SU-DHL-6 (cell line): ENCODE data around the gene TANGO2.

Experiments
- H2AFZ ChIP-seq: fragments of 200-600 bp; sonication (generic); 2 replicates; pipeline ENCODE4 v1.6.1; 2014; ENCODE audit warnings: low read depth, mild to moderate bottlenecking, moderate library complexity, mixed read lengths, antibody characterized with exemption, low read length; ENCODE audit not compliant: severe bottlenecking
- H3F3A ChIP-seq: fragments of 200-600 bp; shearing (Covaris generic); 2 replicates; pipeline ENCODE4 v1.6.0; 2016; ENCODE audit warnings: antibody characterized with exemption, mild to moderate bottlenecking; ENCODE audit not compliant: insufficient read depth
- H3K27ac ChIP-seq: fragments of 200-600 bp; sonication (generic); 2 replicates; pipeline ENCODE4 v1.5.1; 2016; ENCODE audit warnings: low read depth, mild to moderate bottlenecking, low read length, moderate library complexity, mixed read lengths
- H3K27me3 ChIP-seq: fragments of 200-600 bp; sonication (generic), shearing (Covaris generic); 2 replicates; pipeline ENCODE4 v1.6.0; 2014; ENCODE audit warnings: mild to moderate bottlenecking, low read length
- H3K36me3 ChIP-seq: fragments of 200-600 bp; sonication (generic); 2 replicates; pipeline ENCODE4 v1.6.1; 2014; ENCODE audit warnings: mild to moderate bottlenecking, low read length, mixed read lengths
- H3K4me2 ChIP-seq: fragments of 300-600, 200-600 bp; shearing (Covaris generic), sonication (generic); 2 replicates; pipeline ENCODE4 v1.6.0; 2014; ENCODE audit warnings: low read length, low read depth, mild to moderate bottlenecking; ENCODE audit not compliant: poor library complexity, severe bottlenecking
- H3K4me3 ChIP-seq: fragments of 200-600 bp; sonication (generic); 2 replicates; pipeline ENCODE4 v1.5.1; 2014; ENCODE audit warnings: antibody characterized with exemption, low read length, mild to moderate bottlenecking, mixed read lengths; ENCODE audit not compliant: insufficient read depth, poor library complexity, severe bottlenecking
- H3K79me2 ChIP-seq: fragments of 200-600 bp; sonication (generic); 2 replicates; pipeline ENCODE4 v1.6.1; 2014; ENCODE audit warnings: mild to moderate bottlenecking, low read length, moderate library complexity; ENCODE audit not compliant: insufficient read depth
- H3K9ac ChIP-seq: fragments of 200-600 bp; sonication (generic); 2 replicates; pipeline ENCODE4 v1.7.0; 2014; ENCODE audit warnings: mild to moderate bottlenecking, low read length
- H3K9me2 ChIP-seq: fragments of 200-600 bp; sonication (generic); replicated peaks from 2 replicates; pipeline ENCODE4 v1.6.1; 2014; ENCODE audit warnings: low read length; ENCODE audit not compliant: insufficient read depth
- H3K9me3 ChIP-seq: fragments of 200-600 bp; sonication (generic); 2 replicates; pipeline ENCODE4 v1.6.1; 2014; ENCODE audit warnings: low read length, mixed read lengths; ENCODE audit not compliant: insufficient read depth
- H4K20me1 ChIP-seq: fragments of 200-600 bp; sonication (generic); 2 replicates; pipeline ENCODE4 v1.6.1; 2014; ENCODE audit warnings: low read depth, mild to moderate bottlenecking, antibody characterized with exemption, low read length, moderate library complexity, mixed read lengths
- EZH2phosphoT487 ChIP-seq: fragments of 200-600 bp; sonication (generic), shearing (Covaris generic); conservative IDR thresholded peaks from 2 replicates; pipeline ENCODE4 v1.6.1; 2018; ENCODE audit warnings: mild to moderate bottlenecking, antibody characterized with exemption, low read length, moderate library complexity, mixed read lengths
- TF ChIP-seq, protein P1 (sequence below): fragments of 200-600 bp; sonication (generic); IDR thresholded peaks from one replicate; pipeline ENCODE4 v1.5.1; 2017; ENCODE audit warnings: antibody characterized with exemption, mild to moderate bottlenecking, low read length, moderate library complexity; ENCODE audit not compliant: insufficient read depth, poor library complexity, severe bottlenecking

Gene TANGO2

DNA sequence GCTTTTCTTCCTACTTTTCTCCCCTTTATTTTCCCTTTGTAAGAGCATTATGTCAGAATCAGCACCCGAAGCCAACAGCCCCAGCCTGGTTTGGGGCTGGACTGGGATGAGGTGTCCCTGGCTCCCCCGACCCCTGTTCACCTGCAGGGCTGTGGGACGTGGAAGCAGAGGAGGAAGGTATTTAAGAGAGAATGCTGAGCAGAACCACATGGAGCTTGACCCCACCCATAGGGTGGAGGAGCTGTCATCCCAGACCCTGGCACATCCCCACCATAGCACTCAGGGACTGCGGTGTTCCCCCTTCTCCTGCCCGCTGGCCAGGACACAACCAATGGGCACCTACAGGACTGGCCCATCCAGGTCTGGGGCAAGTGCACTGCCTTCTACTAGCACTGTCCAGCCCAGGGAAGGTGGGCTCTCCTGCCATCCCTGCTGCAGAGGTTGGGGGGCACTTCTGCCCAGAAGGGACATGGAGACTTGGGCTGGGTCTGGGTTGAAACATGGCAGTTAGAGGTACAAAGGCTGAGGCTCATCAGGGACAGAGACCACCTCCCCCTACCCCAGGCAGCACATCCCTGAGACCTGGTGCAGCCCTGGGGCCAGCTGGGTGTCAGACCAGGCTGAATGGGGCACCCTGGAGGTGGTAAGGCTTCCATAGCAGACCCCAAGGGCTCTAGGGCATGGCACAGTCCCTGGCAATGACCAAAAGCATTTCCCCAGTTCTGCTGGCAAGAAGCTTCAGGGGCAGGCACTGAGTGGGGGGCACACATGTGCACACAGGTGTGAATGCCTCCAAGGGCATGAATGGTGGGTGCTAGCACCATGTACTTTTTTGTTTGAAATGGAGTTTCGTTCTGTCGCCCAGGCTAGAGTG lies 19.7 kb downstream of the TANGO2 start:
- Histone ChIP-seq H3K36me3 (no peaks in the 10 kb centered on the region), H3K4me3 (no peak overlapping the region), H2AFZ (no peak overlapping the region), H3F3A (no peaks in the 10 kb centered on the region), H4K20me1 (no peaks in the 10 kb centered on the region), H3K27me3 (no peaks in the 10 kb centered on the region), H3K27ac (no peak overlapping the region), H3K4me2 (no peak overlapping the region), H3K9me3 (no peaks in the 10 kb centered on the region), H3K9ac (no peak overlapping the region), H3K9me2 (no peaks in the 10 kb centered on the region), H3K79me2 (no peaks in the 10 kb centered on the region)
- TF ChIP-seq, protein P1, sequence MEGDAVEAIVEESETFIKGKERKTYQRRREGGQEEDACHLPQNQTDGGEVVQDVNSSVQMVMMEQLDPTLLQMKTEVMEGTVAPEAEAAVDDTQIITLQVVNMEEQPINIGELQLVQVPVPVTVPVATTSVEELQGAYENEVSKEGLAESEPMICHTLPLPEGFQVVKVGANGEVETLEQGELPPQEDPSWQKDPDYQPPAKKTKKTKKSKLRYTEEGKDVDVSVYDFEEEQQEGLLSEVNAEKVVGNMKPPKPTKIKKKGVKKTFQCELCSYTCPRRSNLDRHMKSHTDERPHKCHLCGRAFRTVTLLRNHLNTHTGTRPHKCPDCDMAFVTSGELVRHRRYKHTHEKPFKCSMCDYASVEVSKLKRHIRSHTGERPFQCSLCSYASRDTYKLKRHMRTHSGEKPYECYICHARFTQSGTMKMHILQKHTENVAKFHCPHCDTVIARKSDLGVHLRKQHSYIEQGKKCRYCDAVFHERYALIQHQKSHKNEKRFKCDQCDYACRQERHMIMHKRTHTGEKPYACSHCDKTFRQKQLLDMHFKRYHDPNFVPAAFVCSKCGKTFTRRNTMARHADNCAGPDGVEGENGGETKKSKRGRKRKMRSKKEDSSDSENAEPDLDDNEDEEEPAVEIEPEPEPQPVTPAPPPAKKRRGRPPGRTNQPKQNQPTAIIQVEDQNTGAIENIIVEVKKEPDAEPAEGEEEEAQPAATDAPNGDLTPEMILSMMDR: no peak
- TF ChIP-seq EZH2phosphoT487: no peak

DNA sequence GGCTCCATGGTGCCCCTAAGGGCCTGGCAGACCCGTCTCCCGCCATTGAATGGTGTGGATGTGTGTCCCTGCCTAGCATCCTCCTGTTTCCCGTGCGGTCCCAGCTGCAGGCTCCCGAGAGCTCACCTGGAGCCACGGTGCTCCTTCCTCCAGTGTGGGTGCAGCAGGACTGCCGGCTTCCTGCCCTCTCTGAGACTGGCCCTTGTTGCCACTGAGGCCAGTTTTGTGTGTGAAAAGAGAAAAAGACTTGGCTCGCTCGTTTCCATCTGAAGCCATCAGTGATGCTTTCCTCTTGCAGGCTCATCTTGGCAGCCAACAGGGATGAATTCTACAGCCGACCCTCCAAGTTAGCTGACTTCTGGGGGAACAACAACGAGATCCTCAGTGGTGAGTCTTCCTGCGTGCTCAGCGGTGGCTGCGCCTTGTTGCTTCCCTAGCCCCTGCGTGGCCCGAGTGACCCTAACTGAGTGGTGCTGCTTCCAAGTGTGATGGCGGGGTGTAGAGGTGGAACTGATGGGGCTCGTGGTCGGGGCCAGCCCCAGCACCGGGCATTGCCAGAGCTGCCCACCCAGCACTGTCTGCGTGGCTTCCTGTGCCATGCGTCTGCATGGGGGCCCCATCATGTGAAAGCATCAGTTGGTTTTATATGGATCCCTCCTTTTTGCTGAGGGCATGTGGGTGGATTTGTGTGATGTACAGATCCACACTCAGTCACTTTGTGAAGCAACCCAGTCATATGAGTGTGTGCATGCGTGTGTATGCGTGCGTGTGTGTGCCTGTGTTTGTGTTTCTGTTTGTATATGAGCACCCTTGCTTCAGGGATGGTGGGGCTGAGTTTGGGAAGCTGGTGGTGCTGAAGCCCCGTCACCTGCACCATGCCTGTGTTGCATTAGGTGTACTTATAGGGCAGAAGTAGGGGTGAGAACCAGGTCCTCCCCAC lies 22.4 kb downstream of the TANGO2 start:
- Histone ChIP-seq H3K4me3 (no peak overlapping the region), H3K9me3 (no peaks in the 10 kb centered on the region), H3K27ac (no peak overlapping the region), H3K36me3 (no peaks in the 10 kb centered on the region), H3K9ac (no peak overlapping the region), H3F3A (no peaks in the 10 kb centered on the region), H4K20me1 (no peaks in the 10 kb centered on the region), H3K79me2 (no peaks in the 10 kb centered on the region), H3K27me3 (no peaks in the 10 kb centered on the region), H3K9me2 (no peaks in the 10 kb centered on the region), H3K4me2 (no peak overlapping the region), H2AFZ (no peak overlapping the region)
- no peak for TF ChIP-seq EZH2phosphoT487
- TF ChIP-seq, protein P1: no peak

DNA sequence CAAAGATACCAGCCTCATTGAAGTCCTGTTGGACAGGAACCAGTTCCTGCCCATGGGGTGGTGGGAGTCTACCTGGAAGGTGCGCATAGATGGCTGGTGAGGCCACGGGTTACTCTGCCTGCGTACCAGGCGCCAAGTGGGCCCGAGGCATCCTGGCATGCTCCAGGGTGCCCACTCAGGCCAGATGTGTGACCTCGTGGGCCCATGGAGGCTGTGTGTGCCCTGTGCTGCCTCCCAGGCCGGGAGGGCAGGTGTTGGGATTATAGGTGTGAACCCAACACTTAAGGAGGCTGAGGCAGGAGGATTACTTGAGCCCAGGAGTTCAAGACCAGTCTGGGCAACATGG lies 23.1 kb downstream of the TANGO2 start:
- no peak overlapping the region for H3K4me2 ChIP-seq
- no peaks in the 10 kb centered on the region for H3K36me3 ChIP-seq
- H2AFZ ChIP-seq: no peak overlapping the region
- H4K20me1 ChIP-seq: no peaks in the 10 kb centered on the region
- H3K79me2 ChIP-seq: no peaks in the 10 kb centered on the region
- H3F3A ChIP-seq: no peaks in the 10 kb centered on the region
- no peaks in the 10 kb centered on the region for H3K27me3 ChIP-seq
- TF ChIP-seq, protein P1: no peak
- no peak for TF ChIP-seq EZH2phosphoT487
- no peak overlapping the region for H3K4me3 ChIP-seq
- H3K9me2 ChIP-seq: no peaks in the 10 kb centered on the region
- no peaks in the 10 kb centered on the region for H3K9me3 ChIP-seq
- no peak overlapping the region for H3K9ac ChIP-seq
- no peak overlapping the region for H3K27ac ChIP-seq
